ENCODE data around the gene PPP1R3F.
"Not testable (repeated sequence)": the region's sequence is repeated elsewhere in the genome, so short reads cannot be mapped to it uniquely, and the experiment has no call there.

PPP1R3F gene

GRCh38 chrX:49276207-49276606 lies 6.6 kb downstream of the PPP1R3F start:
- no peak for DNase-seq

DNA sequence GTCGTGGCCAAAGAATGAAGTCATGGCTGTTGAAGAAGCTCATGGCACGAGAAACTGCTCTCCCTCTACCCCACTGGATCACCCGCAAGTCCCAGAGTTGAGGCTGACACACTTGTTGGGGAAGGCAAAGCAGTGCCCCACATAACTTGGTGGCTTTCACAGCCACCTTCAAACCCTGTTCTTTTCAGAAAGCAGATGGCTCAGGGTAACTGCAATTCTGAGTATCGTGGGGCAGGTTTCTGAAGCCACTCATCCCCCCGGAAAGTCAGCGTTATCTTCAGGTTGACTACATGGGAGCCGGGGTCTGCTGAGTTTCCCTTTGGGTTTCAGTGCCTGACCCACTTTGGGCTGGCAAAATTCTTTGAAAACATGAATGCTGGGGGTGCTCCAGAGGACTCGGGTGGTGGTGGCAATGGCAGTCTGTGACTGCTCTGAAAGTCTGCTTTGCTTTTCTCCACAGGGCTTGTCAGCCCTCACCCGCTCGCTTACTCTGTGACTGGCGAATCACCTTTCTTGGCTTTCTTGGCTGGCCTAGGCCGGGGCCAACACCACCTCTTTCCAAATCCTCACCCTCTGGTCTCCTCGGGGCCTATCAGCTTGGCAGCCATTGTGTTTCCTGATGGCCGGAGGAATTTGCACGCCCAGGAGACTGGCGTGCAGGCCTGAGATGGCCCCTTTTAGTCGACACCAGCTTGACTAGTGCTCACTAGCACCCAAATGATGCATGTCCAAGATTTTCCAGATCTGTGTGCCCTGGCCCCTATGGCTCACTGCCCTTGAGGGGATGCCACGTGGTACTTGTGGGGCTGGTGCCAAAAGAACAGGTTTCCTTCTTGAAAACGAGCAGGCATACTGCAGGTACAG lies 7.3 kb downstream of the PPP1R3F start:
- no peak for DNase-seq

- no peak for DNase-seq
These were observed 7.9 kb downstream of the PPP1R3F start for GRCh38 chrX:49277535-49277830.

DNA sequence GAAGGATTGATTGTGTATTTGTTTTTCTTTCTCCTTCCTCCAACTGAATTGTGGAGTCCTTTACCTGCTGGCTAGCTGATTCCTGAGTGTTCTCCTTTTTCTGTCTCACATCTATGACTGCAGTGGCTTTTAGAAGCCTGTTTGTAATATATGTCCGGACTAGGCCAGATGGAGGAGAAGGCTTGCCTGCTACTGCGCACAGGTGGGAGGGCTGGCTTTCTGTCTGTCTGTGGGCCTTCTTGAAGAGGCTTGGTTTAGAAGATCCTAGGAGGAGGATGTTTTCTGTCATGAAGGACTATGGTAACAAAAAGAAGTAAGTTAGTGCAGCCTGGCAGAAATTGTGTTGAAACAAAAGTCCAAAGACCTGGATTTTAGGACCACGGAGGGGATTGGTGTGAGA lies 8.5 kb downstream of the PPP1R3F start:
- no peak for DNase-seq

- DNase-seq: peak; percentile 13
These were observed 13.0 kb downstream of the PPP1R3F start for GRCh38 chrX:49282647-49283011.

DNA sequence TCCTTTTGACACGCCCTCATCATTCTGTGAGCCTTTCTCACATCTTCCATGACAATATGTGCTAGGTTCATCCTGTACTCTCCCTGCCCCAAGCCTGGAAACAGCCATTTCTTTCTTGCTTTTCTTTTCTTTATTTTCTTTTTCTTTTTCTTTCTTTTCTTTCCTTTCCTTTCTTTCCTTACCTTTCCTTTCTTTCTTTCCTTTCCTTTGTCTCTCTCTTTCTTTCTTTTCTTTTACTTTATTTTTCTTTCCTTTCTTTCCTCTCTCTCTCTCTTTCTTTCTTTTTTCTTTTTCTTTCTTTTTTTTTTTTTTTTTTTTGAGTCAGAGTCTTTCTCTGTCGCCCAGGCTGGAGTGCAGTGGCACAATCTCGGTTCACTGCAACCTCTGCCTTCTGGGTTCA lies 14.6 kb downstream of the PPP1R3F start:
- DNase-seq: no peak

GRCh38 chrX:49286136-49286535 lies 16.5 kb downstream of the PPP1R3F start:
- DNase-seq: no peak

DNA sequence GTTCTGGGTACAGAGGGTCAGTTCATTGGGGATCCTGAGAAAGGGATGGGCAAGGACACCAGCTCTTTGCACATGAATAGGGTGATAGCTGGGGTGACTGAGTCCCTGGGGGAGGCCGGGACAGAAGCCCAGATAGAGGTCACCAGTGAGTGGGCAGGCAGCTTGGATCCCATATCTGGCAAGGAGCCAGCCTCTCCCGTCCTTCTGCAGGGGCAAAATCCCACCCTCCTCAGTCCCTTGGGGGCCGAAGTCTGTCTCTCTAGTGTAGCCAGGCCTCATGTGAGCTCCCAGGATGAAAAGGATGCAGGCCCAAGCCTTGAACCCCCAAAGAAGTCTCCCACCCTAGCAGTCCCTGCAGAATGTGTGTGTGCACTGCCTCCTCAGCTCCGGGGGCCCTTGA lies 17.0 kb downstream of the PPP1R3F start:
- no peak for DNase-seq

DNA sequence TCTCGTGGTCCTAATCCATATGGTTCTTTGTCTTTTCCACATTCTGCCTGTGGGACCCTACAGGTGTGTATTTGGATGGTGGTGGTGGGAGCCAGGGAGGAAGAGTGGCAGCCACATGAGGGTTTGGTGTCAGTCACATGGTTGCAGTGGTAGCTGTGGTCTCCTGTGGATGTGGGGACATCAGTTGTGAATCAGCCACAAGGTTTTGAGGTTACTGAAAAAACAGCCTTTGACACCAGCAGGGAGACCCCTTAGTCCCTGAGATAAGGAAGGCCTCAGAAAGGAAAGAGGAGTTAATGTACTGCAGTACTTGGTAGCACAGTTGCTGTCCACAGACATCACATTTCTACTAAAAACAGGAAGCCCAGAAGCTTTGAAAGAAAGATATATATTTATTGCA lies 18.1 kb downstream of the PPP1R3F start:
- DNase-seq: no peak

- no peak for DNase-seq
These were observed 20.6 kb downstream of the PPP1R3F start for GRCh38 chrX:49290215-49290614.

DNA sequence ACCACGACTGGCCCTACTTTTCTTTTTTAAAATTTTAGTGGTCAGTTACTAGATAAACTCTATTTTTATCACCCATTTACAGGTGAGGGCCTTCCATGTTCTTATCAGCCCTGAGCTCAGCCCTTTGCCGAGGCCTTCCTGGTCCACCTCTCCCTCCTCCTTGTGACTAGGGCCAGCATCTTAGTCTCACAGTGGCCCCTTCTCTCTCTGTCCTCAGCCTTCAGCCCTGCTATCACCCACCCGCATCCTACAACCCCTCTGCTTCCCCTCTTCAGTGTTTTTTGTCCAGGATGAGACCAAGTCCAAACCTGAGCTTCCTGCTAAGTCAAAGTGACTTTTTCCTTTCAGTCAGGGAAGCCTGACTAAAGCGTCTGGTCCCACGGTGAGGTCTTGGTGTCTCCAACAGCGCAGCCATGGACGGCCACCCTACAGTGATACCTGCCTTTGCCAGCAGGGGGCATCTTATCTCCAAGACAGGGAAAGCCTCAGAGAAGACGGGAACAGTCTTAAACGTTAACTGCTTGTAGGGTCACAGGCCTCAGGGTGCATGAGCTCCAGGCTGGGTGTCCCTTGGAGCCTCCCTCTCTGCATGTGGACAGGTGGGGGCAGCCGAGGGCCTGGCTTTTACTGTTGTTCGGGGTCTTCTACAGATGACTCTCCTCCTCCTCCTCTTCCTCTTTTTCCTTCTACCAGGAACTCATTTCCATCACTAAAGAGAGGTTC lies 22.2 kb downstream of the PPP1R3F start:
- no peak for DNase-seq

GRCh38 chrX:49292400-49293362 lies 23.1 kb downstream of the PPP1R3F start:
- DNase-seq: no peak

- DNase-seq: not testable (repeated sequence)
These were observed 29.7 kb downstream of the PPP1R3F start for GRCh38 chrX:49299293-49299692.

DNA sequence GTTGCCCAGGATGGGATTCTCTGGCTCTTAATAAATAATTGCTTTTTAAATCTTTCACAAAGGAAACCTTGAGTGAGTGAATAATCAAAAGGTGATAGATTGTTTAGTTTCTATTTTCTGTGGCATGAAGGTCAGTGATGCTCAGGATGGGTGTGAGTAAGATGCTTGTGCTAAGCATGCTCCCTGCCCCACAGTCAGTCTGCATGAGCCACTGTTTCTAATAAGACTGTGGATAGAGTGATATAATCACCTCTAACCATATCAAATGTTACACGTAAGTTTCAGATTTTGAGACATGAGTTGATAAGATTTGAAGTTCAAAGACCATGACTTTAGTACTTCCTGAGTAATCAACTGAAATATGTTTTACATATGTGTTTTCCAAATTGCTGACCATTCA lies 31.1 kb downstream of the PPP1R3F start:
- DNase-seq: no peak

GRCh38 chrX:49303346-49303745 lies 33.8 kb downstream of the PPP1R3F start, which contains the start of gene GAGE10:
TSS of gene GAGE10 (plus strand) at chrX:49303646. CDS start at chrX:49304860, 1,214 bp downstream.
- DNase-seq: no peak

DNA sequence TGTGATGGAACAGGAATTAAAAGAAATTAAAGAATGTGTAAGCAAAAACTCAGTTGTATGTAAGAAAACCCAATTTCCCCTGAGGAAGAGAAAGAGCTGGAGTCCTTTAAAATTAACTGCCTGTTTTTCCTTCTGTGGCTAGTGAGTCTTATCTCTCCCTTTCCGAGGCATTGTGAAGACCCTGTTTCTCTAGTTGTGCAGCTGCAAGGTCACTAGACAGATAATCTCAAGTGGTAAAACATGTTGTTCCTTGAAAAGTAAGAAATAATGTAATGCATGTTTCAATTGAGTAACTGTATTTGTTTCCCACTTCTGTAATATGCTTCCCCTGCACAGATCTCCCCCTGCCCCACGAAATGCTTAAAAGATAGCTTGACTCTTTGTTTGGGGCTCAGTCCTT lies 38.2 kb downstream of the PPP1R3F start:
- DNase-seq: not testable (repeated sequence)

DNA sequence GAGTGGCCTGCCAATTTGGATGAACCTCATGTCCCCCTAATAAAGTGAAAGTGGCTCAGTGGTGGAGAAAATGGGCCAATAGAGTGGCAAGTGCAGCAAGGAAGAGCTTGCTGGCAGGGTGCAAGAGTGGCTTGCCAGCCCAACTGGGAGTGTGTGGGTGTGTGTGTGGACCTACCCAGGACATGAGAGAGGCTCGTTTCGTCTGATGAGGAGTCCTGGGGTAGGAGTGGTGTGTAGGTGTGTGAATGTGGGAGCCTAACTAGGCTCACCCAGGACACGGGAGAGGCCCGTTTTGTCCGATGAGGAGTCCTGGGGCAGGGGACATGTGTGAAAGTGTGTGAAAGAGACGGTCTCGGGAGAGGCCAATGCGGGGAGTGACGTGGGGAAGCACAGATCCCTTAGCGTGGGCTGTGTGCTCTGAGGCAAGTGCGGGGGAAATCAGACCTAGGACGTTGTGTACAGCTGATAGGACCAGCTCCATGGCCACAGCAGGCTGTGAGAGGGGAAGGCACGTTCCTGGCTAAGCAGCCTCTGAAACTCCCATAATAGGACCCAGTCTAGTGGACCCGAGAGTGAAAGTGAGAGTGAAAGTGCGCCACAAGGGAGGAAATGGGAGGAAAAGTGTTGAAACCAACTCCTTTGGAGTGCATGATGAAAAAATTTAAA lies 39.1 kb downstream of the PPP1R3F start:
- no peak for DNase-seq

- no peak for DNase-seq
These were observed 39.9 kb downstream of the PPP1R3F start for GRCh38 chrX:49309401-49309981.

DNA sequence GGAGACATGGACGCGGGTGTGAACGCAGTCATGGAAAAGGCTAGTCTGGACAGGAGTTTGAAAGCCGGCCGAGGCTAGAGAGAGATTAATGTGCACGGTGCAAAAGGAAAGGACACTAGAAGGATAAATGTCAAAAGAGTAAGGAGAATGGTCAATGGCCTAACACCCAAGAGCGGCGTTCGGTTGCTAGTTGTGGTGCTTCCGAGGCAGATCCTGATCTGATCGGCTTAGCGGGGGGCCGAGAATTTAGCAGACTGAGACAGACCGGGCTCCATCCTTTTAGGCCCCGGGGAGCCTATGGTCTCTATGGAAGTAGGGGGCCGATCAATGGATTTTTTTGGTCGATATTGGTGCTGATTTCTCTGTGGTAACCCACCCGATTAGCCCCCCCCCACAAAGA lies 40.8 kb downstream of the PPP1R3F start:
- DNase-seq: no peak

DNA sequence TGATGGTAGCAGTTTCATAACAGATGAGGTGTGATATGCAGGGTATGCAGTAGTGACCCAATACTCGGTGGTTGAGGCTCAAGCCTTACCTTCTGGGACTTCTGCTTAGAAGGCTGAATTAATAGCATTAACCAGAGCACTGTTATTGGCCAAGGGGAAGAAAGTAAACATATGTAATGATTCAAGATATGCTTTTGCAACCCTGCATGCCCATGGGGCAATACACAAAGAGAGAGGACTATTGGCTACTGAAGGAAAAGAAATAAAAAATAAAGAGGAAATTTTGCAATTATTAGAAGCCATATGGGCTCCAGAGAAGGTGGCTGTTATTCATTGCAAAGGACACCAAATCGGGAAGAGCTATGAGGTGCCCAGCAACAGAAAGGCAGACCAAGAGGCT lies 42.6 kb downstream of the PPP1R3F start:
- no peak for DNase-seq

DNA sequence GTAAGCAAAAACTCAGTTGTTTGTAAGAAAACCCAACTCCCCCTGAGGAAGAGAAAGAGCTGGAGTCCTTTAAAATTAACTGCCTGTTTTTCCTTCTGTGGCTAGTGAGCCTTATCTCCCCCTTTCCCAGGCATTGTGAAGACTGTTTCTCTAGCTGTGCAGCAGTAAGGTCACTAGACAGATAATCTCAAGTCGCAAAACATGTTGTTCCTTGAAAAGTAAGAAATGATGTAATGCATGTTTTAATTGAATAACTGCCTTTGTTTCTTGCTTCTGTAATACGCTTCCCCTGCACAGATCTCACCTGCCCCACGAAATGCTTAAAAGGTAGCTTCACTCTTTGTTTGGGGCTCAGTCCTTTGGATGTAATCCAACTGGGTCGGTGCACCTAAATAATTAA lies 46.5 kb downstream of the PPP1R3F start:
- no peak for DNase-seq

DNA sequence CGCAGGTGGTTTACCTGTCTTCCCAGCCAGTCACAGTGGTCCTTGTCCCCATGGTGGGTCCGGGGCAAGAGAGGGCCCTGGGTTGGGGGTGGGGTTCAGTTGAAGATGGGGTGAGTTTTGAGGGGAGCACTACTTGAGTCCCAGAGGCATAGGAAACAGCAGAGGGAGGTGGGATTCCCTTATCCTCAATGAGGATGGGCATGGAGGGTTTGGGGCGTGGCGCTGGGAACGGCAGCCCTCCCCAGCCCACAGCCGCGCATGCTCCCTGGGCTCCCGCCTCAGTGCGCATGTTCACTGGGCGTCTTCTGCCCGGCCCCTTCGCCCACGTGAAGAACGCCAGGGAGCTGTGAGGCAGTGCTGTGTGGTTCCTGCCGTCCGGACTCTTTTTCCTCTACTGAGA lies 52.1 kb downstream of the PPP1R3F start, which contains the start of gene GAGE12J:
TSS of gene GAGE12J (plus strand) at position 301 of the 400 bp plus-strand sequence. CDS start 1,157 bp downstream, outside the sequence.
- not testable (repeated sequence) for DNase-seq
